GM12874 (cell line): ENCODE data around the gene NAA38.

Experiments used
- CTCF ChIP-seq: IDR thresholded peaks from 2 replicates; pipeline ENCODE4 v1.5.1; 2011; ENCODE audit warnings: low read depth, mild to moderate bottlenecking, control low read depth, low read length, moderate library complexity; ENCODE audit not compliant: insufficient read depth

The NAA38 gene

GRCh38 chr17:7836596-7837407, 20.6 kb downstream of the NAA38 start:
- no peak for TF ChIP-seq CTCF

GRCh38 chr17:7835814-7836595, 21.4 kb downstream of the NAA38 start:
- TF ChIP-seq CTCF: no peak

- TF ChIP-seq CTCF: peak; percentile 82
These were observed 22.2 kb downstream of the NAA38 start for GRCh38 chr17:7834957-7835813.

GRCh38 chr17:7834542-7834956, 22.8 kb downstream of the NAA38 start:
- TF ChIP-seq CTCF: no peak

GRCh38 chr17:7833795-7834541, 23.4 kb downstream of the NAA38 start, which contains the start of gene KDM6B:
Gene KDM6B, plus strand, starts transcription at chr17:7834217. Its CDS starts 11,338 bp downstream, at chr17:7845555.
- no peak for TF ChIP-seq CTCF

GRCh38 chr17:7833011-7833794, 24.2 kb downstream of the NAA38 start:
- TF ChIP-seq CTCF: no peak
